Rectal smooth muscle tissue (tissue), 1 donor: Measurements from ENCODE around the gene TIGD4.

Source experiments
- H3K27ac ChIP-seq: one replicate; pipeline ENCODE4 v1.7.0; 2013; ENCODE audit warnings: low read depth, low read length, inconsistent platforms
- H3K27me3 ChIP-seq: one replicate; pipeline ENCODE4 v1.7.0; 2013; ENCODE audit warnings: low read length; ENCODE audit not compliant: control insufficient read depth, insufficient read depth
- H3K36me3 ChIP-seq: one replicate; pipeline ENCODE4 v1.7.0; 2013; ENCODE audit warnings: low read length; ENCODE audit not compliant: control insufficient read depth, insufficient read depth
- H3K4me1 ChIP-seq: one replicate; pipeline ENCODE4 v1.7.0; 2013; ENCODE audit warnings: low read length; ENCODE audit not compliant: control insufficient read depth, insufficient read depth
- H3K4me3 ChIP-seq: one replicate; pipeline ENCODE4 v1.7.0; 2013; ENCODE audit warnings: low read length
- H3K9ac ChIP-seq: one replicate; pipeline ENCODE4 v1.7.0; 2013; ENCODE audit warnings: low read length

The TIGD4 gene

GRCh38 chr4:152779513-152780266, at the start of gene TIGD4, which contains the start of gene ARFIP1:
Gene TIGD4 (minus strand): TSS chr4:152779730. CDS start chr4:152771004, 8,726 bp downstream.
Gene ARFIP1 (plus strand): TSS chr4:152779954. CDS start chr4:152829634, 49,680 bp downstream.
- Histone ChIP-seq H3K27me3 (no peaks in the 10 kb centered on the region), H3K9ac (peak within 1 kb of the TSS; percentile 89), H3K27ac (peak within 1 kb of the TSS; percentile 86), H3K36me3 (no peaks in the 10 kb centered on the region), H3K4me3 (peak within 1 kb of the TSS; percentile 98), H3K4me1 (peaks cover 3% of the 10 kb centered on the region)

- Histone ChIP-seq H3K9ac (no peak overlapping the region), H3K4me1 (no peaks in the 10 kb centered on the region), H3K27ac (no peak overlapping the region), H3K27me3 (no peaks in the 10 kb centered on the region), H3K4me3 (no peak overlapping the region), H3K36me3 (no peaks in the 10 kb centered on the region)
Observed at GRCh38 chr4:152828122-152828521, 48.6 kb upstream of the TIGD4 start.

- Histone ChIP-seq H3K4me1 (no peaks in the 10 kb centered on the region), H3K4me3 (no peak overlapping the region), H3K9ac (no peak overlapping the region), H3K27me3 (no peaks in the 10 kb centered on the region), H3K36me3 (no peaks in the 10 kb centered on the region), H3K27ac (no peak overlapping the region)
Observed at GRCh38 chr4:152825336-152825735, 45.8 kb upstream of the TIGD4 start.

- Histone ChIP-seq H3K4me3 (no peak overlapping the region), H3K27me3 (no peaks in the 10 kb centered on the region), H3K27ac (no peak overlapping the region), H3K36me3 (no peaks in the 10 kb centered on the region), H3K4me1 (no peaks in the 10 kb centered on the region), H3K9ac (no peak overlapping the region)
Observed at GRCh38 chr4:152824561-152824960, 45.0 kb upstream of the TIGD4 start.

- H3K4me3 ChIP-seq: no peak overlapping the region
- no peak overlapping the region for H3K27ac ChIP-seq
- H3K36me3 ChIP-seq: no peaks in the 10 kb centered on the region
Observed at GRCh38 chr4:152822323-152822722, 42.8 kb upstream of the TIGD4 start.

GRCh38 chr4:152820073-152820472, 40.5 kb upstream of the TIGD4 start:
- Histone ChIP-seq H3K27me3 (no peaks in the 10 kb centered on the region), H3K36me3 (no peaks in the 10 kb centered on the region), H3K4me1 (no peaks in the 10 kb centered on the region), H3K9ac (no peak overlapping the region), H3K27ac (no peak overlapping the region), H3K4me3 (no peak overlapping the region)

More at GRCh38 chr4:152822323-152822722, 42.8 kb upstream of the TIGD4 start:
- H3K9ac ChIP-seq: no peak overlapping the region
- no peaks in the 10 kb centered on the region for H3K27me3 ChIP-seq
- H3K4me1 ChIP-seq: no peaks in the 10 kb centered on the region

- Histone ChIP-seq H3K36me3 (no peaks in the 10 kb centered on the region), H3K27me3 (no peaks in the 10 kb centered on the region), H3K9ac (no peak overlapping the region), H3K27ac (no peak overlapping the region), H3K4me3 (no peak overlapping the region), H3K4me1 (no peaks in the 10 kb centered on the region)
Observed at GRCh38 chr4:152819026-152819645, 39.6 kb upstream of the TIGD4 start.

GRCh38 chr4:152817331-152817730, 37.8 kb upstream of the TIGD4 start:
- Histone ChIP-seq H3K27me3 (no peaks in the 10 kb centered on the region), H3K4me3 (no peak overlapping the region), H3K36me3 (no peaks in the 10 kb centered on the region), H3K9ac (no peak overlapping the region), H3K4me1 (no peaks in the 10 kb centered on the region), H3K27ac (no peak overlapping the region)

- H3K36me3 ChIP-seq: no peaks in the 10 kb centered on the region
- H3K4me3 ChIP-seq: no peak overlapping the region
Observed at GRCh38 chr4:152815078-152815477, 35.5 kb upstream of the TIGD4 start.

GRCh38 chr4:152810715-152811287, 31.3 kb upstream of the TIGD4 start:
- Histone ChIP-seq H3K9ac (no peak overlapping the region), H3K36me3 (no peaks in the 10 kb centered on the region), H3K27me3 (no peaks in the 10 kb centered on the region), H3K27ac (no peak overlapping the region), H3K4me1 (no peaks in the 10 kb centered on the region), H3K4me3 (no peak overlapping the region)

More at GRCh38 chr4:152815078-152815477, 35.5 kb upstream of the TIGD4 start:
- Histone ChIP-seq H3K27me3 (no peaks in the 10 kb centered on the region), H3K9ac (no peak overlapping the region), H3K27ac (no peak overlapping the region), H3K4me1 (no peaks in the 10 kb centered on the region)

GRCh38 chr4:152808670-152809069, 29.1 kb upstream of the TIGD4 start:
- no peaks in the 10 kb centered on the region for H3K4me1 ChIP-seq
- no peak overlapping the region for H3K9ac ChIP-seq

GRCh38 chr4:152807294-152807829, 27.8 kb upstream of the TIGD4 start:
- Histone ChIP-seq H3K4me3 (no peak overlapping the region), H3K4me1 (no peaks in the 10 kb centered on the region), H3K27ac (no peak overlapping the region), H3K27me3 (no peaks in the 10 kb centered on the region), H3K9ac (no peak overlapping the region), H3K36me3 (no peaks in the 10 kb centered on the region)

More at GRCh38 chr4:152808670-152809069, 29.1 kb upstream of the TIGD4 start:
- Histone ChIP-seq H3K4me3 (no peak overlapping the region), H3K36me3 (no peaks in the 10 kb centered on the region), H3K27me3 (no peaks in the 10 kb centered on the region), H3K27ac (no peak overlapping the region)
